GM18499 (cell line): ENCODE results near the gene REEP1.

Experiments
- ATAC-seq: cut with Tn5 transposase; IDR thresholded peaks from one replicate; pipeline ENCODE4 v1.9.1; 2021; ENCODE audit warnings: moderate number of reproducible peaks; ENCODE audit not compliant: insufficient read depth, unreplicated experiment

REEP1 gene

GRCh38 chr2:86308984-86309695 lies 28.3 kb downstream of the REEP1 start:
- ATAC-seq: no peak

GRCh38 chr2:86308356-86308755 lies 29.1 kb downstream of the REEP1 start:
- no peak for ATAC-seq

GRCh38 chr2:86307431-86307830 lies 30.0 kb downstream of the REEP1 start:
- ATAC-seq: no peak

- no peak for ATAC-seq
Observed at GRCh38 chr2:86305915-86306254, 31.5 kb downstream of the REEP1 start.

- ATAC-seq: no peak
Observed at GRCh38 chr2:86305195-86305914, 32.1 kb downstream of the REEP1 start.

- ATAC-seq: no peak
Observed at GRCh38 chr2:86304416-86304815, 33.0 kb downstream of the REEP1 start.

- no peak for ATAC-seq
Observed at GRCh38 chr2:86302320-86302719, 35.1 kb downstream of the REEP1 start.

- ATAC-seq: no peak
Observed at GRCh38 chr2:86301711-86302202, 35.7 kb downstream of the REEP1 start.

GRCh38 chr2:86301009-86301408 lies 36.4 kb downstream of the REEP1 start:
- no peak for ATAC-seq

GRCh38 chr2:86300496-86300895 lies 36.9 kb downstream of the REEP1 start:
- ATAC-seq: no peak

- ATAC-seq: no peak
Observed at GRCh38 chr2:86298411-86299390, 38.7 kb downstream of the REEP1 start.

- no peak for ATAC-seq
Observed at GRCh38 chr2:86297382-86298147, 39.9 kb downstream of the REEP1 start.

- ATAC-seq: no peak
Observed at GRCh38 chr2:86296947-86297346, 40.5 kb downstream of the REEP1 start.

GRCh38 chr2:86295066-86295465 lies 42.4 kb downstream of the REEP1 start:
- no peak for ATAC-seq

- no peak for ATAC-seq
Observed at GRCh38 chr2:86293612-86294011, 43.8 kb downstream of the REEP1 start.

GRCh38 chr2:86292571-86293515 lies 44.6 kb downstream of the REEP1 start:
- ATAC-seq: no peak

- ATAC-seq: no peak
Observed at GRCh38 chr2:86291328-86291662, 46.1 kb downstream of the REEP1 start.

- no peak for ATAC-seq
Observed at GRCh38 chr2:86290596-86291327, 46.7 kb downstream of the REEP1 start.
